H7 (cell line): ENCODE measurements around the gene MAML1. TPM values are rescaled to one million over a fixed set of nuclear protein-coding genes. Genes with fewer than 3 reads are reported as not detected.

Source experiments
- DNase-seq: peaks from one replicate; pipeline ENCODE4 v3.0.0; 2012
- H3K27me3 ChIP-seq: 2 replicates; pipeline ENCODE4 v1.6.0; 2011; ENCODE audit warnings: mild to moderate bottlenecking, low read length; ENCODE audit not compliant: control insufficient read depth, insufficient read depth
- H3K36me3 ChIP-seq: replicated peaks from 2 replicates; pipeline ENCODE4 v1.5.1; 2011; ENCODE audit warnings: low read length; ENCODE audit not compliant: control insufficient read depth, insufficient read depth
- H3K4me3 ChIP-seq: 2 replicates; pipeline ENCODE4 v1.5.1; 2011; ENCODE audit warnings: low read depth, mild to moderate bottlenecking, control low read depth, low read length, moderate library complexity; ENCODE audit not compliant: insufficient read depth
- total RNA-seq: library from RNA; depleted of rRNA; stranded (reverse); fragments of >200 nt; shearing (Covaris generic); gene quantifications from 2 replicates; pipeline ENCODE4 v1.2.3, GENCODE V29; 2014

MAML1 gene
- total RNA-seq, 1 experiment from 2014 or later = 21.5 TPM

DNA sequence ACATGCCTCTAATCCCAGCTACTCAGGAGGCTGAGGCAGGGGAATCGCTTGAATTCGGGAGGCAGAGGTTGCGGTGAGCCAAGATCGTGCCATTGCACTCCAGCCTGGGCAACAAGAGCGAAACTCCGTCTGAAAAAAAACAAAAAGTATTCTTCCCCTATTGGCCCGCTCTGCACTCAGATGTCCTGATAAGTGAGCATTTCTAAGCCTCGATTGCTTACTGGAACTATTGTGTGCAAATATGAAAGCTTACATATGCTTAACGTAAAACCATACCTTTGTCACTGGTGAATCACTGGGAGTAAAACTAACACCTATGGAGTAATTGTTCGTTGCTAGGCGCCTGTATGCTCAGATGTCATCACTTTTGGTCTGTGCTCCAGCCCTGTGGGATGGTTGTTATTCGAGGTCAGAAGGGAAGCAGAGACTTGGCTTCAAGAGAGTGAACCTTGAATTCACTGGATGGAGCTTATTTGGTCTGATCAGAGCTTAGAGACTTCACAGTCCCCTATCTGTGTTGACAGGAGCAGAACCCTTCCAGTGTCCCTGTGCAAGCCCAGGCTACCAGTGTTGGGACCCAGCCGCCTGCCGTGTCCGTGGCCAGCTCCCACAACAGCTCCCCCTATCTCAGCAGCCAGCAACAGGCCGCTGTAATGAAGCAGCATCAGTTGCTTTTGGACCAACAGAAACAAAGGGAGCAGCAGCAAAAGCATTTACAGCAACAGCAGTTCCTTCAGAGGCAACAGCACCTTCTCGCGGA lies 35.9 kb downstream of the MAML1 start:
- peak; percentile 76 for DNase-seq
- Histone ChIP-seq H3K27me3 (no peaks in the 10 kb centered on the region), H3K36me3 (peaks cover 44% of the 10 kb centered on the region), H3K4me3 (no peak overlapping the region)

DNA sequence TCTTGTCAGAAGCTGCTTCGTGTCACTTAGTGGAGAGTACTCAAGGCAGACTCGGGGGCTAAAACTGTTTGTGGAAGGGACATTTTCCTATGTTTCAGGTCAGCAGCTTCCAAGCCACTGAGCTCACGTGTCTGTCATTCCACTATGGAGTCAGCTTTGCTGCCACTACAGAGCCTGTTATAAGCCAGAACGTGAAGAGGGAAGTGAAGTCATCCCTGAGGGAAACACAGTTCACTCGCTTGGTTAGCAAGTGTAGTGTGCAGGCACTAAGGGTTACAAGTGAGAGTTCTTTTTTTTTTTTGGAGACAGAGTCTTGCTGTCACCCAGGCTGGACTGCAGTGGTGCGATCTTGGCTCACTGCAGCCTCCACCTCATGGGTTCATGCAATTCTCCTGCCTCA lies 36.6 kb downstream of the MAML1 start:
- Histone ChIP-seq H3K27me3 (no peaks in the 10 kb centered on the region), H3K36me3 (peaks cover 51% of the 10 kb centered on the region), H3K4me3 (no peak overlapping the region)
- DNase-seq = peak; percentile 9

- Histone ChIP-seq H3K27me3 (no peaks in the 10 kb centered on the region), H3K36me3 (peaks cover 51% of the 10 kb centered on the region), H3K4me3 (no peak overlapping the region)
- no peak for DNase-seq
These were observed 37.2 kb downstream of the MAML1 start for GRCh38 chr5:179769796-179770195.

- Histone ChIP-seq H3K36me3 (peaks cover 48% of the 10 kb centered on the region), H3K4me3 (no peak overlapping the region)
- DNase-seq = no peak
These were observed 38.8 kb downstream of the MAML1 start for GRCh38 chr5:179771311-179771895.

GRCh38 chr5:179772351-179772750 lies 39.7 kb downstream of the MAML1 start:
- Histone ChIP-seq H3K4me3 (no peak overlapping the region), H3K36me3 (peaks cover 45% of the 10 kb centered on the region), H3K27me3 (no peaks in the 10 kb centered on the region)
- no peak for DNase-seq

More at GRCh38 chr5:179771311-179771895, 38.8 kb downstream of the MAML1 start:
- no peaks in the 10 kb centered on the region for H3K27me3 ChIP-seq

DNA sequence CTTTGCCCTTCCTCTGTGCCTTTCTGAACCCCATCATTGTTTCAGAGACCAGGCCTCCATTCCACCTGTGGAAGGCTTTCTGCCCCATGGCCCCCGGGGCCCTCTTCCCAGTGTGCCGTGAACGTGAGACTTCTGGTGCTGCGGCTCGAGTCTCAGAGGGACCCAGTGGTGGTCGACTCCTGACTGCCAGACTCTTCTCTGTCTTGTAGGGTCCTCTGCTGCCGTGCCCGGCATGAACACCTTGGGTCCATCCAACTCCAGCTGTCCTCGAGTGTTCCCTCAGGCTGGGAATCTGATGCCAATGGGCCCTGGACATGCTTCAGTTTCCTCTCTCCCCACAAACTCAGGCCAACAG lies 41.0 kb downstream of the MAML1 start:
- Histone ChIP-seq H3K4me3 (no peak overlapping the region), H3K36me3 (peaks cover 44% of the 10 kb centered on the region), H3K27me3 (no peaks in the 10 kb centered on the region)
- no peak for DNase-seq

DNA sequence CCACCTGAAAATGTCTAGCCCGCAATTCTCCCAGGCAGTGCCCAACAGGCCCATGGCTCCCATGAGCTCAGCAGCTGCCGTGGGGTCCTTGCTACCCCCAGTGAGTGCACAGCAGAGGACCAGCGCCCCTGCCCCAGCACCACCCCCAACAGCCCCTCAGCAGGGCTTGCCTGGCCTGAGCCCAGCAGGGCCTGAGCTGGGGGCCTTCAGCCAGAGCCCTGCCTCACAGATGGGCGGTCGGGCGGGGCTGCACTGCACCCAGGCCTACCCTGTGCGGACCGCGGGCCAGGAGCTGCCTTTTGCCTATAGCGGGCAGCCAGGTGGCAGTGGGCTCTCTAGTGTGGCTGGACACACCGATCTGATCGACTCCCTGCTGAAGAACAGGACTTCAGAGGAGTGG lies 41.8 kb downstream of the MAML1 start:
- no peak overlapping the region for H3K4me3 ChIP-seq
- H3K27me3 ChIP-seq = no peaks in the 10 kb centered on the region
- no peak for DNase-seq
- peaks cover 38% of the 10 kb centered on the region for H3K36me3 ChIP-seq

GRCh38 chr5:179776411-179776938 lies 43.9 kb downstream of the MAML1 start:
- Histone ChIP-seq H3K36me3 (peaks cover 29% of the 10 kb centered on the region), H3K27me3 (no peaks in the 10 kb centered on the region), H3K4me3 (no peak overlapping the region)
- DNase-seq = no peak

- Histone ChIP-seq H3K27me3 (no peaks in the 10 kb centered on the region), H3K4me3 (no peak overlapping the region)
- DNase-seq = no peak
These were observed 44.8 kb downstream of the MAML1 start for GRCh38 chr5:179777456-179777855.

DNA sequence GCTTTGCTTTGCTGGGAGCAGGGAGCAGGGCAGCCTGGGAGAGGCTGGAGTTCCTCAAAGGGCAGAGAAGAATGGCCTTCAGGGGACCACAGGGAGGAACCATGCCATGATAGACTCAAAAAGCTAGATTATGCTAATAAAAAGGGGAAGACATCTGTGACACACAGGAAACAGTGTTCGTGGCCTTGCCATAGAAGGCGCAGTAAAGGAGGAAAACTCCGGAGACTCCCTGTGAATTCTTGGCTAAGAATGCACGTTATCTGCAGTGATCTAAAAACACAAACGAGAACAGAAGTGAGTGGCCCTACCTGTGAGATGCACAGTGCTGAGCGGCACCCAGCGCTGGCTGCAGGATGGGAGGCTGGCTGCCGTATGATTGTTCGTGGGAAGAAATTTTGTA lies 45.3 kb downstream of the MAML1 start:
- Histone ChIP-seq H3K27me3 (no peaks in the 10 kb centered on the region), H3K4me3 (no peak overlapping the region), H3K36me3 (peaks cover 23% of the 10 kb centered on the region)
- no peak for DNase-seq

More at GRCh38 chr5:179777456-179777855, 44.8 kb downstream of the MAML1 start:
- peaks cover 25% of the 10 kb centered on the region for H3K36me3 ChIP-seq

DNA sequence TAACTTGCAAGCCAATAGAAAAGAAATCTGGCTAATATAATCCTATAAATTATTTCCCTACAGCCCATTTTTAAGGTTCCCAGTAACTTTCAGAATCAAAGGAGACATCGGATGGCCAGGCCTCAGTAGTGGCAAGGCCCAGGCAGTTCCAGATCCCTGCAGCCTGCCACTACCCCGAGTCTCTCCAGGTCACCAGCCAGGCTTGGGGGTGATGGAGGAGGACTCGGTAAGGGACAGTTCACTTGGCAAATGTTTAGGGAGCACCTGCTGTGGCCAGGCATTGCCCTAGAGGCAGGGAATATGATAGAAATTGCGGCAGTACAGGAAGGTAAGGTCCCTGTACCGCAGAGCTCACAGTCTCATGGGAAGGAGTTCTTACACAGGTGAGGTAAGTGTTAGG lies 46.0 kb downstream of the MAML1 start:
- no peak overlapping the region for H3K4me3 ChIP-seq
- no peak for DNase-seq
- H3K36me3 ChIP-seq = peaks cover 19% of the 10 kb centered on the region
- no peaks in the 10 kb centered on the region for H3K27me3 ChIP-seq

DNA sequence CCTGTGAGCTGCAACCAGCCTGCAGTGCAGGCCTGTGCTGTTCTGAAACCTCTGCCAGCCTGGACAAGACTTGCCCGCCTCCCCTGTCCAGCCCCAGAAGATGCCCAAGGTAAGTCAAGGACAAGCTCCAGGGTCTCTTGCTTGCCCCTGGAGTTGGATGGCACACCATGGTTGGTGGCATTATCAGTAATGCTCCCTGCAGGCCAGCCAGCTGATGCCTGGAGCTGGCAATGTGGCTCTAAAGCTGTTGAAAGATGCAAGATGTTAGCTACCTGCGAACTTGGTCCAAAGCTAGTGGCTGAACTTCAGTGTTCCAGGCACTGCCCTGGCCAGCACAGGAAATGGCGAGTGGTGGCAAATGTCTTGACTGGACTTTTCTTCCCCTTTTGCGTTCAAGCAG lies 47.2 kb downstream of the MAML1 start:
- H3K27me3 ChIP-seq = no peaks in the 10 kb centered on the region
- H3K4me3 ChIP-seq = no peak overlapping the region
- DNase-seq = no peak
- H3K36me3 ChIP-seq = peaks cover 12% of the 10 kb centered on the region

DNA sequence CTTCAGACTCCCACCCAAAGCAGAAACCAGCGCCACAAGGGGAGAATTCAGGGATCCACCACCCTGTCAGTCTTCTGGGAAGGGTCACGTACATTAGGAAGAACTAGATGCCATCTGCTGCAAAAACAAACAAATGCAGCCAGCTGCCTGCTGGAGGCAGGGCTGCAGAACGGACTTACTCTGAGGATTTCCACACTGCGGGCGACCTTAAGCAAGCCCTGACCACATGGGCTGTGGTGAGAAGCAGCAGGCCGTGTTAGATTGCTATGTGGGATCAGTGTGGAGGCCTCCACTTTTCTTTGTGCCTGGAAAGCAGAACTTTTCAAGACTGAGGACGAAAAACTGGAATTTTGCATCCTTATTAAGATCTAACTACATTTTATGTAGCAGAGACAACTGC lies 47.7 kb downstream of the MAML1 start:
- Histone ChIP-seq H3K4me3 (no peak overlapping the region), H3K27me3 (no peaks in the 10 kb centered on the region), H3K36me3 (peaks cover 11% of the 10 kb centered on the region)
- DNase-seq = no peak

GRCh38 chr5:179781846-179782245 lies 49.2 kb downstream of the MAML1 start:
- Histone ChIP-seq H3K36me3 (peaks cover 2% of the 10 kb centered on the region; the same call in 1 of the 2 replicates), H3K27me3 (no peaks in the 10 kb centered on the region), H3K4me3 (no peak overlapping the region)
- no peak for DNase-seq

DNA sequence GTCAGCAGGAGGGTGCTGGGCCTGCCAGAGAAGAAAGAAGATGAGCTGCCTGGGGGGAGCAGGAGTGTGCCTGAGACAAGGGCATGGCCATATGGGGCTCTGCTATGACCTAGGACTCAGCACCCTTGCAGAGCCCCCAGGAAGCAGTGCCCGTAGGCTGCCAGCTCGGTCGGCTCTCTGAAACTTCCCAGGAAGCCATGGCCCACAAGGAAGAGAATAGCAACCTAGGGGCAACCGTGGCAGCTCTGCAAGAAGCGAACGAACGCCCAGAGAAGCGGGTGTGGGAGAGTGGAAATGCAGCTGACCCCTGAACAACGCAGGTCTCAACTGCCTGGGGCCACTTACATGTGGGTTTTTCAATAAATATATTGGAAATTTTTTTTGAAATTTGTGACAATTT lies 50.5 kb downstream of the MAML1 start:
- Histone ChIP-seq H3K4me3 (no peak overlapping the region), H3K27me3 (no peaks in the 10 kb centered on the region)
- DNase-seq = no peak

More for the DNA sequence above, 50.5 kb downstream of the MAML1 start:
- 0 out of 2 replicates have a peak, but pooled peaks cover 2% of the 10 kb centered on the region for H3K36me3 ChIP-seq
